ENCODE measurements around the gene SPTLC2.

SPTLC2 gene

GRCh38 chr14:77509366-77509765 is 107.1 kb downstream of the SPTLC2 start:
- no CpG with 5 or more reads among the region's 4 CpGs for WGBS, 2 donors (ENCODE audit: extremely low coverage in 2 of 2, insufficient read length in 2 of 2, insufficient replicate concordance in 1 of 2)
- Histone ChIP-seq H3K14ac (ENCODE audit: low read length) (no peak overlapping the region), H2BK12ac (ENCODE audit: low read length) (no peak overlapping the region), H3K9ac (ENCODE audit: low read depth, low read length, poor library complexity) (no peak overlapping the region), H3K23ac (ENCODE audit: low read depth, low read length, poor library complexity) (no peak overlapping the region), H3K4me1 (ENCODE audit: control insufficient read depth in 2 of 2, insufficient read depth in 1 of 2, low read depth in 1 of 2, low read length in 2 of 2) (no peaks in the 10 kb centered on the region), H2AFZ (ENCODE audit: low read length) (no peak overlapping the region), H3K18ac (ENCODE audit: low read length) (no peak overlapping the region), H3K79me1 (ENCODE audit: low read depth, low read length) (no peaks in the 10 kb centered on the region), H2AK5ac (ENCODE audit: low read depth, low read length) (no peak overlapping the region), H3K27ac (replicated peaks; ENCODE audit: low read length) (no peak overlapping the region), H3K27me3 (ENCODE audit: control insufficient read depth in 3 of 3, insufficient read depth in 3 of 3, low read depth in 1 of 3, low read length in 3 of 3) (no peaks in the 10 kb centered on the region), H3K36me3 (replicated peaks in 1 of 2; ENCODE audit: control insufficient read depth in 2 of 2, insufficient read depth in 2 of 2, low read length in 2 of 2) (peaks cover 2 to 26% of the 10 kb centered on the region in 2 donors), H3K4ac (ENCODE audit: low read length) (no peak overlapping the region), H2BK15ac (ENCODE audit: low read length) (no peak overlapping the region), H2BK120ac (ENCODE audit: low read depth, low read length) (no peak overlapping the region), H4K8ac (ENCODE audit: low read depth, low read length) (no peak overlapping the region), H3K9me3 (replicated peaks in 1 of 2; ENCODE audit: control insufficient read depth in 2 of 2, insufficient read depth in 1 of 2, low read depth in 1 of 2, low read length in 2 of 2) (no peaks in the 10 kb centered on the region), H3K4me3 (ENCODE audit: low read length in 2 of 2) (no peak overlapping the region), H3K4me2 (ENCODE audit: insufficient read depth, low read length, poor library complexity, severe bottlenecking) (no peak overlapping the region), H4K91ac (ENCODE audit: low read depth, low read length, poor library complexity) (no peak overlapping the region), H2BK5ac (ENCODE audit: low read length) (no peak overlapping the region)
- no peak for DNase-seq (ENCODE audit: low spot score)

- Histone ChIP-seq H3K4me1 (ENCODE audit: control insufficient read depth in 2 of 2, insufficient read depth in 1 of 2, low read depth in 1 of 2, low read length in 2 of 2) (no peaks in the 10 kb centered on the region), H3K36me3 (replicated peaks in 1 of 2; ENCODE audit: control insufficient read depth in 2 of 2, insufficient read depth in 2 of 2, low read length in 2 of 2) (peaks cover 2 to 26% of the 10 kb centered on the region in 2 donors), H3K27ac (replicated peaks; ENCODE audit: low read length) (no peak overlapping the region), H2BK5ac (ENCODE audit: low read length) (no peak overlapping the region), H2BK12ac (ENCODE audit: low read length) (no peak overlapping the region), H3K27me3 (ENCODE audit: control insufficient read depth in 3 of 3, insufficient read depth in 3 of 3, low read depth in 1 of 3, low read length in 3 of 3) (no peaks in the 10 kb centered on the region), H2AFZ (ENCODE audit: low read length) (no peak overlapping the region), H3K4me3 (ENCODE audit: low read length in 2 of 2) (no peak overlapping the region), H3K9me3 (replicated peaks in 1 of 2; ENCODE audit: control insufficient read depth in 2 of 2, insufficient read depth in 1 of 2, low read depth in 1 of 2, low read length in 2 of 2) (no peaks in the 10 kb centered on the region), H3K23ac (ENCODE audit: low read depth, low read length, poor library complexity) (no peak overlapping the region), H3K18ac (ENCODE audit: low read length) (no peak overlapping the region), H3K14ac (ENCODE audit: low read length) (no peak overlapping the region), H2AK5ac (ENCODE audit: low read depth, low read length) (no peak overlapping the region), H3K4ac (ENCODE audit: low read length) (no peak overlapping the region), H2BK120ac (ENCODE audit: low read depth, low read length) (no peak overlapping the region), H4K8ac (ENCODE audit: low read depth, low read length) (no peak overlapping the region), H2BK15ac (ENCODE audit: low read length) (no peak overlapping the region), H4K91ac (ENCODE audit: low read depth, low read length, poor library complexity) (no peak overlapping the region), H3K79me1 (ENCODE audit: low read depth, low read length) (no peaks in the 10 kb centered on the region), H3K4me2 (ENCODE audit: insufficient read depth, low read length, poor library complexity, severe bottlenecking) (no peak overlapping the region), H3K9ac (ENCODE audit: low read depth, low read length, poor library complexity) (no peak overlapping the region)
- no CpG with 5 or more reads among the region's 3 CpGs for WGBS, 2 donors (ENCODE audit: extremely low coverage in 2 of 2, insufficient read length in 2 of 2, insufficient replicate concordance in 1 of 2)
- DNase-seq (ENCODE audit: low spot score), result no peak
These were observed 107.6 kb downstream of the SPTLC2 start for GRCh38 chr14:77508876-77509275.

- H2BK12ac ChIP-seq (ENCODE audit: low read length), result no peak overlapping the region
- DNase-seq (ENCODE audit: low spot score), result no peak
- H3K27me3 ChIP-seq (ENCODE audit: control insufficient read depth in 3 of 3, insufficient read depth in 3 of 3, low read depth in 1 of 3, low read length in 3 of 3), result no peaks in the 10 kb centered on the region
- no peak overlapping the region for H3K18ac ChIP-seq (ENCODE audit: low read length)
- no peaks in the 10 kb centered on the region for H3K9me3 ChIP-seq (replicated peaks in 1 of 2; ENCODE audit: control insufficient read depth in 2 of 2, insufficient read depth in 1 of 2, low read depth in 1 of 2, low read length in 2 of 2)
- H3K36me3 ChIP-seq (replicated peaks in 1 of 2; ENCODE audit: control insufficient read depth in 2 of 2, insufficient read depth in 2 of 2, low read length in 2 of 2), result peaks cover 2 to 26% of the 10 kb centered on the region in 2 donors
- H3K9ac ChIP-seq (ENCODE audit: low read depth, low read length, poor library complexity), result no peak overlapping the region
- no peak overlapping the region for H2BK15ac ChIP-seq (ENCODE audit: low read length)
- H2BK120ac ChIP-seq (ENCODE audit: low read depth, low read length), result no peak overlapping the region
- H3K79me1 ChIP-seq (ENCODE audit: low read depth, low read length), result no peaks in the 10 kb centered on the region
- no peak overlapping the region for H3K27ac ChIP-seq (replicated peaks; ENCODE audit: low read length)
- no peak overlapping the region for H2AK5ac ChIP-seq (ENCODE audit: low read depth, low read length)
- no peaks in the 10 kb centered on the region for H3K4me1 ChIP-seq (ENCODE audit: control insufficient read depth in 2 of 2, insufficient read depth in 1 of 2, low read depth in 1 of 2, low read length in 2 of 2)
- no peak overlapping the region for H4K8ac ChIP-seq (ENCODE audit: low read depth, low read length)
- no CpG with 5 or more reads among the region's 4 CpGs for WGBS, 2 donors (ENCODE audit: extremely low coverage in 2 of 2, insufficient read length in 2 of 2, insufficient replicate concordance in 1 of 2)
- H4K91ac ChIP-seq (ENCODE audit: low read depth, low read length, poor library complexity), result no peak overlapping the region
- H2AFZ ChIP-seq (ENCODE audit: low read length), result no peak overlapping the region
- H3K4ac ChIP-seq (ENCODE audit: low read length), result no peak overlapping the region
- no peak overlapping the region for H2BK5ac ChIP-seq (ENCODE audit: low read length)
- no peak overlapping the region for H3K23ac ChIP-seq (ENCODE audit: low read depth, low read length, poor library complexity)
- H3K14ac ChIP-seq (ENCODE audit: low read length), result no peak overlapping the region
- H3K4me3 ChIP-seq (ENCODE audit: low read length in 2 of 2), result no peak overlapping the region
- no peak overlapping the region for H3K4me2 ChIP-seq (ENCODE audit: insufficient read depth, low read length, poor library complexity, severe bottlenecking)
These were observed 108.2 kb downstream of the SPTLC2 start for GRCh38 chr14:77508249-77508648.

GRCh38 chr14:77507762-77508161 is 108.7 kb downstream of the SPTLC2 start:
- Histone ChIP-seq H3K4ac (ENCODE audit: low read length) (no peak overlapping the region), H3K4me1 (ENCODE audit: control insufficient read depth in 2 of 2, insufficient read depth in 1 of 2, low read depth in 1 of 2, low read length in 2 of 2) (no peaks in the 10 kb centered on the region), H3K27me3 (ENCODE audit: control insufficient read depth in 3 of 3, insufficient read depth in 3 of 3, low read depth in 1 of 3, low read length in 3 of 3) (no peaks in the 10 kb centered on the region), H2BK15ac (ENCODE audit: low read length) (no peak overlapping the region), H3K9me3 (replicated peaks in 1 of 2; ENCODE audit: control insufficient read depth in 2 of 2, insufficient read depth in 1 of 2, low read depth in 1 of 2, low read length in 2 of 2) (no peaks in the 10 kb centered on the region), H2BK5ac (ENCODE audit: low read length) (no peak overlapping the region), H3K27ac (replicated peaks; ENCODE audit: low read length) (no peak overlapping the region), H3K36me3 (replicated peaks in 1 of 2; ENCODE audit: control insufficient read depth in 2 of 2, insufficient read depth in 2 of 2, low read length in 2 of 2) (peaks cover 2 to 26% of the 10 kb centered on the region in 2 donors), H2BK12ac (ENCODE audit: low read length) (no peak overlapping the region), H3K4me2 (ENCODE audit: insufficient read depth, low read length, poor library complexity, severe bottlenecking) (no peak overlapping the region), H3K18ac (ENCODE audit: low read length) (no peak overlapping the region), H2BK120ac (ENCODE audit: low read depth, low read length) (no peak overlapping the region), H3K23ac (ENCODE audit: low read depth, low read length, poor library complexity) (no peak overlapping the region), H2AFZ (ENCODE audit: low read length) (no peak overlapping the region), H3K4me3 (ENCODE audit: low read length in 2 of 2) (no peak overlapping the region), H3K79me1 (ENCODE audit: low read depth, low read length) (no peaks in the 10 kb centered on the region), H3K9ac (ENCODE audit: low read depth, low read length, poor library complexity) (no peak overlapping the region), H2AK5ac (ENCODE audit: low read depth, low read length) (no peak overlapping the region), H3K14ac (ENCODE audit: low read length) (no peak overlapping the region), H4K91ac (ENCODE audit: low read depth, low read length, poor library complexity) (no peak overlapping the region), H4K8ac (ENCODE audit: low read depth, low read length) (no peak overlapping the region)
- WGBS, 2 donors (ENCODE audit: extremely low coverage in 2 of 2, insufficient read length in 2 of 2, insufficient replicate concordance in 1 of 2), result no CpG with 5 or more reads among the region's 3 CpGs
- no peak for DNase-seq (ENCODE audit: low spot score)

All from neuronal stem cell (in vitro differentiated cells).